HL-60/S4 treated with phorbol 12-myristate 13-acetate at 8.2 ng/mL for 4 days and 3 days (cell line): Measurements from ENCODE around the gene OTUD7B.
"Not testable (repeated sequence)": the region's sequence is repeated elsewhere in the genome, so short reads cannot be mapped to it uniquely, and the experiment has no call there.

Source experiments
- in situ Hi-C: fragments of 300-500 bp; cut with MboI; formaldehyde crosslinking; loops from 2 replicates; pipeline ENCODE4 v1.15.0; 2022; ENCODE audit warnings: low sequenced_read_pairs

OTUD7B gene

DNA sequence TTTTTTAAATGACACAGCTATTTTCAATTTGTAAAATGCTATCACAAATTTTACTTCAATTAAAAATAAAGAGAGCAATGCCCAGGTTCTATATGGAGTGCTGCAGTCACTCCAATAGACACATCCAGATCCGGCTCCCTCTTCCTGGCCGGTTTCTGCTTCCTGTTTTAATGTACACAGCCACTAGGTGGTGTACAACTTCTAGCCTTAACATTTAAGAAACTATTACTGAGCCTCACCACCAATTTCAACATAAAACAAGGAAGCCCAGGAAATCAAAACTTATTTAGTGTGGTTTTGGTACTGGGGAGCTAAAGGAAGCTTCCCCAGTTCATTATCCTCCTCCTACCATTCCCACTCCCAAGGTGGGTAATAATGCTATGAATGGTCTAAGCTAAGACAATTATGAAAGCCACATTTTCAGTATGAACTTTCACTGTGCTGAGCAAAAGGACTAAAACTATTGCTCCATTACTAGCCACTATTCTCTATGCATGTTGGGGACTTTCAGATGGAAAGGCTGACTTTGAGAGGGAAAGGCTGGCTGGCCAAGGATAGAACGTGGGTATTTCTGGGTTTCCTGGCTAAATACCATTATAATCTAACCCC, 48.4 kb downstream of the OTUD7B start:
- in situ Hi-C loops: loop anchor here (5.0 to 25.0 kb wide), 2 partner anchors 90 to 200 kb away; no protein-coding TSS in a partner anchor

GRCh38 chr1:149957548-149957947, 53.0 kb downstream of the OTUD7B start:
- in situ Hi-C loops: loop anchor here (25.0 kb wide), 1 partner anchor 205 kb away; no protein-coding TSS in a partner anchor

DNA sequence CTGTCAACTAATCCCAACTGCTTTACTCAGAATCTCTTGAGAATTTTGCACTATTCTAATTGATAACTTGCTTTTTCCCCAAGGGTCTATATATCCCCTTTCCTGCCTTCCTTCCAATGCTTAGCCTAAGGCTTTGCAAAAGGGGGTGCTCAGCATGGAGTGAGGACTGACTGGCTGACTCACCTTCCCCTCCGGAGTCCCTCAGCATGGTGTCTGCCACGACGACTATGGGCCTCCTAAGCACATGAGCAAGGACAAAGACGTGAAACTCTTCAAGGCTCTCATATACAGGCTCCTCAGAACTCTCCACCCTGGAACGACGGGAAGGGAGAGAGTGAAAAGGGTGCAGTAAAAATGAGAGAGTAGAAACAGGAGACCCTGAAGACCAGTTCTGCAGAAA, 60.6 kb downstream of the OTUD7B start:
- in situ Hi-C loops: loop anchor here (25.0 kb wide), 1 partner anchor 212 kb away; no protein-coding TSS in a partner anchor

GRCh38 chr1:149945206-149945605, 65.3 kb downstream of the OTUD7B start:
- in situ Hi-C loops: no loop called here

DNA sequence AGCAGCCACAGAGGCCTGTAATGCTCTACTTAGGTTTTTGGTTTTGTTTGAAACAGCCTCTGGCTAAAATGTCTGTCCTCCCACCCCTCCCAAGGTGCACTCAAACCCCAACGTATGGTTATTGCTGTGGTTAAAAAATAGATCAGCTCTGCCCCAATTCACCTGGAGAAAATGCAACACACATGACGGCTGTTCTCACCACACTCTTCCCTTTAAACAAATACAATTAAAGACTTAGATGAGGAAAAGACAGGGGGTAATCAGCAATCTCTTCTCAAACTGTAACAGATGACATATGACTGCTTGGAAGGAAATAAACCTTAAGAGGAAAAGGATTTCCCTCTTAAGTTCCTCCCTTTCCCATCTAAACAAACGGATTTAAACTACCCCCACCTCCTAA, 67.6 kb downstream of the OTUD7B start:
- in situ Hi-C loops: no loop called here

DNA sequence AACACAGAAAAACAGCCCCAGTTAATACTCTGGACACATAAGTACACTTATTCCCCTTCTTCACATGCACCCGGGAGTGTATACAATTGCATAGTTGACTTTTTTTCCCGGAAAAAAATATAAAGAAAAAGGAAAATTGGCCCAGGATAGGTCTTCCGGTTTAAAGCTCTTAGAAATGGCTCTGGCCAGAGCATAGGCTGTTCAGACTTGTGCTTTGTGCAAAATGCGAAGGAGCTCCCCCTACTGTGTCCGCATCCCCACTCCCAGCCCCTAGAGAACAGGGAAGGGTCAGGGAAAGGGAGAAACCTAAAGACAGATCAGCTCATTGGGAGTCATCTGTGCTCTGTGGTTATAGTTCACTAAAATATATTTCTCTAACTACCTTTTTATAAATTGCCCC, 68.3 kb downstream of the OTUD7B start:
- in situ Hi-C loops: no loop called here

GRCh38 chr1:149940427-149940826, 70.1 kb downstream of the OTUD7B start:
- in situ Hi-C loops: no loop called here

GRCh38 chr1:149938668-149939003, 71.9 kb downstream of the OTUD7B start:
- in situ Hi-C loops: not testable (repeated sequence)

GRCh38 chr1:149937759-149938158, 72.8 kb downstream of the OTUD7B start:
- in situ Hi-C loops: no loop called here

DNA sequence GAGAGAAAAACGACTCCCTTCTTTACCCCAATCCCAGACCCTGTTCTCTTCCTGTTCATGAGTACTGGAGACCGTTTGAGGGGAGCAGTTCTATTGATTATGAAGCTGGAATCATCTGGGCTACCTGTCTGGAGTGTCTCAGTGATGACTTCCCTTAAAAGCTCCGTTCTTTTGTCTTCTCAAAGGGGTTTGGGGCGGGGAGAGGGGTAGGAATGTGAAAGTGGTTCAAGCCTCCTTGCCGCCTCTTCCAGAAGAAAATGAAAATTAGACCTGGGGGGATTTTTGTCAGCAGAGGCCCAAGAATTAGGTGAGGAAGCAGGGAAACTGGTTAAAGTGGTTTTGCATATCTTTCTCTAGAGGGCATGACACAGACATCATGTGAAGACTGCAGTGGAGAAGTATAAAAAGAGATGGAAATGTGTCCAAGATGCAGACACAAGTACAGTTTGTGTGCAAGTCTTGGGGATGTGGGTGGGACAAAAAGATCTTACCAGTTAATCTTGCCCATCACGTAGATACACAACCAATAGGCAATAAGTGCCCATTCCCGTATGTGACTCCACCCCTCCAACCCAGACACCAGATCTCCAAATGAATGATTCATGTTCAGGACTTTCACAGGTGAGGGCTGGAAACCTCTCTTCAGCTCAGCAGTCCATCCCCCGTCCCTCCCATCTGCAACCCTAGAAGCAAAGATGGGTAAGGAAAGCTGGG, 73.4 kb downstream of the OTUD7B start:
- in situ Hi-C loops: no loop called here

DNA sequence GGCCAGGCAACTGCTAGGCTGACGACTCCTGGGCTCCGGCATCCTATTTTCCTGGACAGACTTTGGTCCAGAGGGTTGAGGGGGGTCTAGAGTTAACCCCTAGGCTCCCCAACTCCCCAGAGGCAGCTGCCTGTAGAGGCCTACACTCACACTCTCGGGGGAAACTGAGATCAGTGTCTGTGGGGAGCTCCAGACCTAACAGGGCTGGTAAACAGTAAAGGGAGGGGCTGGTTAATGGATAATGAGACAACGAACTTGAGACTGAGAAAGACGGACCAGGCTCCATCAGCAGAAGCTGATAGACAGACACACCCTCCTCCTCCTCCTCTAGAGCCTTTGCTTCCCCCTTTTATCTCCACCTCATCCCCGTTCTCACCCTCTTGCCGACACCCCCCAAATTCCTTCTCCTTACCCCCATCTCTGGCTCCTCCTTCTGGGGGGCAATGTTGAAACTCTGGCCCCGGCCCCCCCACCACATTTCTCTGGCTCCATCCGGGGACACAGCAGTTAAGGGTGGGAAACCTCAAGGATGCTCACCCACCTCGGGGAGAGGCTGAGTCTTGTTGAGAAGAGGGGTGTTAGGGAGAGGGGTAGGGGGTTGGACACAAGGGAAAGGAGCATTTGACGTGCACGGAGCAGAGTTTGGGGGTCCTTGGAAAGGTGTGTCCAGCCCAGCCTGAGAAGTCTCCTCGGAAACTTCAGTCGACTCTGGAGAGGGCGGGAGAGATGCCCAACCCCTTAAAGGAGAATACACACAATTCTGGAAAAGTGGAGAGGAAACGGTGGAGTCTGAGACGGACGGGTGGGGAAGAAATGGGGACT, 74.1 kb downstream of the OTUD7B start, which contains the start of gene MTMR11:
TSS of gene MTMR11 (minus strand) at position 710 of the 822 bp plus-strand sequence. CDS start at position 478, 232 bp downstream.
- in situ Hi-C loops: no loop called here

GRCh38 chr1:149934356-149934755, 76.2 kb downstream of the OTUD7B start:
- in situ Hi-C loops: no loop called here

DNA sequence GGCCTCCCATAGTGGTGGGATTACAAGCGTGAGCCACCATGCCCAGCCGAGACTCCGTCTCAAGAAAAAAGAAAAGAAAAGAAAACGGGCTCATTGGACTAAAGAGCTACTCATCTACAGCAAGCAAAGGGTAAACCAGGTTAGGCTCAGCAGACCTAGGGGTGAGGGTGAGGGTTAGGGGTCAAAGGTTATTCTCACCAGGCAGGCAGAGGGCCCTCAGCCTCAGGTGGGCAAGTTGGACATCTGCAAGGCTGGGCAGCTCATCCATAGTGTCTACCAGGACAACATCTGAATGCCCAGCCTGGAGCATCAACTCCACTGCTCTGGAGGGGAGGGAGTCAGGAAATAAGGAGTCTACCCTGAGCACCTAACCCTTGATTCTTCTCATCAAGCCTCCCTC, 77.3 kb downstream of the OTUD7B start:
- in situ Hi-C loops: no loop called here

DNA sequence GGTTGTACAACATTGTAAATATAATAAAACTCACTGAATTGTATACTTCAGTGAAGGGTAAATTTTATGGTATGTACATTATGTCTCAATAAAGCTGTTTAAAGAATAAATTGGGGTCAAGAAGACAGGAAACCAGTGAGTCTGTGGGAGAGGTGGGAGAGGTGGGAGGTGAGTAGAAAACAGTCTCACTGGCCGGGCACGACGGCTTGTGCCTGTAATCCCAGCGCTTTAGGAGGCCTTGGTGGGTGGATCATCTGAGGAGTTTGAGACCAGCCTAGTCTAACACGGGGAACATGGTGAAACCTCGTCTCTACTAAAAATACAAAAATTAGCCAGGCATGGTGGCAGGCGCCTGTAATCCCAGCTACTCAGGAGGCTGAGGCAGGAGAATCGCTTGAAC, 78.1 kb downstream of the OTUD7B start:
- in situ Hi-C loops: no loop called here

DNA sequence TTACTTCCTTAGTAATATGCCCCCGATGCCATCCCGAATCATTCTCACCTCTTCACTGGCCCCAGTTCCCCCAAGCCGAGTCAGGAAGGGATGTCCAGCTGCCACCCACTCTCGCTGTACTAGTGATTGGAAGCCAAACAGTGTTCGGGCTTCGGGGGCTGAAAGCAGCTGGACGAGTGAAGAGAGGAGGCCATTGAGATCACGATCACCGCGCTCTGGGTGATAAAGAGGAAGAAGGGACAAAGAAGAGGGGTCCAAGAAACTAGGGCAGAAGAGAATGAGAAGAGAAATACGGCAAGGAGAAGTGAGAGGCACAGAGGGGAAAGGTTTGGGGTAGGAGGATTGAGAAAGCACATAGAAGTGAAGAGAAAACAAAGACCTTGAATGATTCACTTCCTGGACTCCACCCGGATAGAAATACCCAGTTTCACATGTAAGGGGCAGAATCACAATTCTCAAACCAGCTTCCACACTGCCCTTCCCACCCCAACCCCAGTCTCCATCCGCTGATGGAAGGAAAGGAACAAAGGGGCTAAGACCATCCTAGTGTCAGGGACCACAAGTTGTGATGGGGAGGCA, 79.2 kb downstream of the OTUD7B start:
- in situ Hi-C loops: no loop called here

DNA sequence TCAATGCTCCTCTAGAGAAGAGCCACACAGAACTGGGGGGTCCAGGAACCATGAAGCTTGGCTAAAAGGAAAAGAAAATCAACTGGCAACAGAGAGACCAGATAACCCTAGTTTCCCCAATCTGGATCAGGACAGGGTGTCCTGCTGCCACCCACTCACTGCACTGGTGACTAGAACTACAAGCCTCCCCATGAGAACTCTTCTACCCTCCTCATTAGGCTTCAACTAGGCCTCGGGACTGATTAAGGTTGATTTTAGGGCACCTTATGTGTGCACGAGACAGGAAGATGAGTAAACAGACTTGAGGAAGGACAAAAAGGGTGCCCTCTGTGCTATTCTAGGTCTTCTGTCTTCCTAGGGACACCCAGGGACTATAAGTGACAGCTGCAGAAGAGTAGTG, 80.7 kb downstream of the OTUD7B start:
- in situ Hi-C loops: no loop called here

- in situ Hi-C loops: no loop called here
Observed at GRCh38 chr1:149928401-149928724, 82.2 kb downstream of the OTUD7B start.

- in situ Hi-C loops: no loop called here
Observed at GRCh38 chr1:149927563-149928400, 82.7 kb downstream of the OTUD7B start, which contains the start of gene SF3B4. TSS of gene SF3B4 (minus strand) at chr1:149927803. CDS start at chr1:149927759, 44 bp downstream.

DNA sequence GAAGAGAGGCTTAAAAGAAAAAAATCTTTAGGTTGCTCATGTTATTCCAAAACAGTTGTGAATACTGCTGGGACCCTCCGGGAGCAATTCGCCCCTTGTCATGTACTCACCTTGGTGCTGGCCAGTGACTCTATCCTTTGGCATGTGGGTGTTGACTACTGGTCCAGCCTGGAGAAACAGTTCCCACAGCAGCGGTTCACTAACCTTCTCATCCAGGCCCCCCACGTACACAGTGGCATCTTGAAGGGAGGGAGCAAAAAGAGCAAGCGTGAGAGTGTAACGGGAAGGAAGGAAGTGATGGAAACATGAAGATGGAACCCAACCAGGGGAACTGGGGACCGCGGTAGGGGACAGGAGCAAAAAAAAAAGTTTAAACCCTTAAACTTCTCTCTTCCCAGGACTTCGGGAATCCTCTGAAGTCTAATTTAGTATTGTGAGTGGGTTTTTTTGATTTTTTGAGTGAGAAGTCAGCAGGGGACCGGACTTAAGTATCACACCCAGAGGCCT, 83.4 kb downstream of the OTUD7B start:
- in situ Hi-C loops: no loop called here

DNA sequence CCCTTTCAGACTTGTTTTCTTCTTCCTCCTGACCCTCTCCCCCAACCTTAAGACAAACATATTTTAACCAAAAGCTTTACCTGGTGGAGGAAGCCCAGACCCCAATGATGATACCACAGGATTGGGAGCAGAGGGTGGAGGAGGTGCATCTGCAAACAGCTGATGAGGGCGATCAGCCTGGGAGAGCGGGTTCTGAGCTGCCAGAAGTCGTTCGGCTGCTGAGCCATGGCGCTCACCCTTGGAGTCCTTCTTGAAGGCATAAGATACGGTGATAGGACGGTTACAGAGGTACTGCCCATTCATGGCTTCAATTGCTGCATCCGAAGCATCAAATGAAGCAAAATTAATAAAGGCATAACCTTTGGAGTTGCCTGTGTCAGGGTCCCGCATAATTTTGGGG, 84.2 kb downstream of the OTUD7B start:
- in situ Hi-C loops: no loop called here
